Kidney (tissue), 14 donors: ENCODE measurements around the gene RIMKLB. TPM values are rescaled to one million over a fixed set of nuclear protein-coding genes. Genes with fewer than 3 reads are reported as not detected.
A peak's percentile ranks its signal among the peaks of the same experiment; 100 is the strongest.
"Not testable (repeated sequence)": the region's sequence is repeated elsewhere in the genome, so short reads cannot be mapped to it uniquely, and the experiment has no call there.

Source experiments
- DNase-seq, 5 donors: peaks; one replicate each; pipeline ENCODE4 v3.0.0-alpha.2; 2013 to 2020
- FAIRE-seq: peaks from 2 replicates; lab custom pipeline; 2012; peaks lifted over from hg19 to GRCh38; lab: Jason Lieb, UNC
- H3K27ac ChIP-seq, 2 donors: one replicate each; pipeline ENCODE4 v1.7.0; 2013; ENCODE audit warnings: low read depth in 2 of 2, low read length in 2 of 2, inconsistent platforms in 1 of 2
- H3K27me3 ChIP-seq: one replicate; pipeline ENCODE4 v1.7.1; 2013; ENCODE audit warnings: low read length, inconsistent platforms; ENCODE audit not compliant: control insufficient read depth, insufficient read depth
- H3K36me3 ChIP-seq, 3 donors: one replicate each; pipeline versions ENCODE4 v1.7.0 to v1.7.1; 2013; ENCODE audit warnings: low read length in 3 of 3, control low read depth in 1 of 3, inconsistent platforms in 1 of 3; ENCODE audit not compliant: insufficient read depth in 3 of 3, control insufficient read depth in 2 of 3
- H3K4me1 ChIP-seq, 3 donors: one replicate each; pipeline versions ENCODE4 v1.7.0 to v1.7.1; 2013; ENCODE audit warnings: low read length in 3 of 3, inconsistent platforms in 1 of 3, low read depth in 1 of 3; ENCODE audit not compliant: control insufficient read depth in 2 of 3, insufficient read depth in 2 of 3
- H3K4me3 ChIP-seq, 3 donors: one replicate each; pipeline versions ENCODE4 v1.7.0 to v1.8.1; 2013; ENCODE audit warnings: low read length in 3 of 3, control low read depth in 1 of 3, inconsistent platforms in 1 of 3
- H3K9ac ChIP-seq, 3 donors: one replicate each; pipeline versions ENCODE4 v1.7.0 to v1.7.1; 2013; ENCODE audit warnings: low read length in 3 of 3, control low read depth in 1 of 3, inconsistent platforms in 1 of 3
- H3K9me3 ChIP-seq, 3 donors: one replicate each; pipeline versions ENCODE4 v1.7.0 to v1.7.1; 2013; ENCODE audit warnings: low read length in 3 of 3, control low read depth in 1 of 3, inconsistent platforms in 1 of 3; ENCODE audit not compliant: control insufficient read depth in 2 of 3, insufficient read depth in 1 of 3
- intact Hi-C: fragments of 100-400 bp; cut with DNase I; formaldehyde crosslinking; loops from one replicate; pipeline ENCODE4 v1.11.1; 2022
- polyA plus RNA-seq: library from polyadenylated mRNA; stranded (reverse); fragments of 350-450 nt; fragmentation: Illumina TruSeq; extraction: RNeasy Lipid Tissue Mini Kit (QIAGEN cat#74804); gene quantifications from one replicate; pipeline ENCODE4 v1.2.3, GENCODE V29; 2014; ENCODE audit warnings: low read depth, low replicate concordance; ENCODE audit not compliant: insufficient read depth
- total RNA-seq: library from RNA; stranded (reverse); fragmentation: NEBNext Ultra II Directional; extraction: Animal tissue kit (Norgen Biotek cat#: 25700); gene quantifications from one replicate; pipeline ENCODE4 v1.2.1, GENCODE V29; 2021
- TF ChIP-seq, protein P1 (sequence below): IDR thresholded peaks from 3 replicates; pipeline ENCODE4 v1.5.1; 2012; ENCODE audit warnings: mild to moderate bottlenecking, moderate library complexity, borderline replicate concordance; ENCODE audit not compliant: insufficient read depth; ENCODE audit errors: extremely low read depth
- donor health status: control.
- donor health status: control.
- donor health status: control.
- donor health status: control.
- donor health status: control.
- donor health status: DM: yes; HTN: yes; CAD: no.
- donor health status: Normal renal cell carcinoma (clear cell type).

Gene RIMKLB
- total and polyA plus RNA-seq, 2 donors from 2014 or later: 38.0 to 45.5 TPM

- no peak overlapping the region for H3K27ac ChIP-seq
- H3K36me3 ChIP-seq: no peaks in the 10 kb centered on the region
- no peaks in the 10 kb centered on the region for H3K9me3 ChIP-seq
- H3K27me3 ChIP-seq: no peaks in the 10 kb centered on the region
- intact Hi-C loops: no loop called here
- DNase-seq (no peak), FAIRE-seq (no peak)
- H3K4me1 ChIP-seq: no peaks in the 10 kb centered on the region
- H3K4me3 ChIP-seq: no peak overlapping the region
- no peak overlapping the region for H3K9ac ChIP-seq
- TF ChIP-seq, protein P1, sequence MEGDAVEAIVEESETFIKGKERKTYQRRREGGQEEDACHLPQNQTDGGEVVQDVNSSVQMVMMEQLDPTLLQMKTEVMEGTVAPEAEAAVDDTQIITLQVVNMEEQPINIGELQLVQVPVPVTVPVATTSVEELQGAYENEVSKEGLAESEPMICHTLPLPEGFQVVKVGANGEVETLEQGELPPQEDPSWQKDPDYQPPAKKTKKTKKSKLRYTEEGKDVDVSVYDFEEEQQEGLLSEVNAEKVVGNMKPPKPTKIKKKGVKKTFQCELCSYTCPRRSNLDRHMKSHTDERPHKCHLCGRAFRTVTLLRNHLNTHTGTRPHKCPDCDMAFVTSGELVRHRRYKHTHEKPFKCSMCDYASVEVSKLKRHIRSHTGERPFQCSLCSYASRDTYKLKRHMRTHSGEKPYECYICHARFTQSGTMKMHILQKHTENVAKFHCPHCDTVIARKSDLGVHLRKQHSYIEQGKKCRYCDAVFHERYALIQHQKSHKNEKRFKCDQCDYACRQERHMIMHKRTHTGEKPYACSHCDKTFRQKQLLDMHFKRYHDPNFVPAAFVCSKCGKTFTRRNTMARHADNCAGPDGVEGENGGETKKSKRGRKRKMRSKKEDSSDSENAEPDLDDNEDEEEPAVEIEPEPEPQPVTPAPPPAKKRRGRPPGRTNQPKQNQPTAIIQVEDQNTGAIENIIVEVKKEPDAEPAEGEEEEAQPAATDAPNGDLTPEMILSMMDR: no peak
Observed at GRCh38 chr12:8818526-8818925, 120.7 kb downstream of the RIMKLB start.

DNA sequence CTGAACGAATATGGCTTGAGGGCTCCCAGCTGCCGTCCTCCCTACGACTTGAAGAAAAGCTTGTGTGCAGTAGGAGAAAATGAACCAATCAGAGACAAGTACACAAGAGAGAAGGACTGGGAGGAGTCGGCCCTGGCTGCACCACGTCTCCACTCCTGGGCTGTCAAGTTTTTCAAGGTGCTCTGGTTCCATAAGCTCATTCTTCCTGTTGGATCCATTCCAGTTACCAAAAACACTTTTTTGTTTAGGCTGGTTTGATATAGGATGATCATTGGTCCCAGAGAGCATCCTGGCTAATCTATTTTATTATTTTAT, 121.8 kb downstream of the RIMKLB start:
- Histone ChIP-seq H3K27ac (no peak overlapping the region), H3K9ac (no peak overlapping the region), H3K36me3 (no peaks in the 10 kb centered on the region), H3K27me3 (no peaks in the 10 kb centered on the region), H3K4me3 (no peak overlapping the region), H3K4me1 (no peaks in the 10 kb centered on the region), H3K9me3 (no peaks in the 10 kb centered on the region)
- intact Hi-C loops: no loop called here
- TF ChIP-seq, protein P1: no peak
- DNase-seq (peak in 3 of 5 donors; percentile 12 to 42 (median 19)), FAIRE-seq (no peak)

DNA sequence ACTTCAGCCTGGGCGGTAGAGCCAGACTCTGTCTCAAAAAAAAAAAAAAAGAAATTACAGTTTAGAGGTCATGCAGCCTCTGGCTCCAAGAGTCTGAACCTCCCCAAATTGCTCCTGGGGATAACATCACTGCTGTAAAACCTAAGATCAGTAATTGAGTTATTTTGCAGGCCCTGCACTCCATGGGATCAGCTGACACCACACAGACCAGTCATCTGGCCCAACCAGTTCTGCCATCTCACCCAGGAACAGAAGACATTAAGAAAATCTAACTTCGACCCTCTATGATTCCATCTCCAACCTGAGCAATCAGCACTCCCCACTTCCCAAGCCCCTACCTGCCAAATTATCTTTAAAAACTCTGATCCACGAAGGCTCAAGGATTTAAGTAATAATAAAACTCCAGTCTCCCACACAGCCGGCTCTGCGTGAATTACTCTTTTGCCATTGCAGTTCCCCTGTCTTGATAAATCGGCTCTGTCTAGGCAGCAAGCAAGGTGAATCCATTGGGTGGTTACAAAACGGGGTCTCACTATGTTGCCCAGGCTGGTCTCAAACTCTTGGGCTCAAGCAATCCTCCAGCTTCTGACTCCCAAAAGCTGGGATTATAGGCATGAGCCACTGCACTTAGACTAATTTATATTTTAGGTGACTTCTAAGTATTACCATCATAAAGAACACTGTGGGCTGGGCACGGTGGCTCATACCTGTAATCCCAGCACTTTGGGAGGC, 123.1 kb downstream of the RIMKLB start:
- not testable (repeated sequence) for FAIRE-seq, H3K27me3 ChIP-seq, DNase-seq, H3K36me3 ChIP-seq, H3K4me1 ChIP-seq, H3K4me3 ChIP-seq, H3K27ac ChIP-seq, H3K9me3 ChIP-seq, H3K9ac ChIP-seq
- intact Hi-C loops: loop anchor here (10.0 kb wide), 1 partner anchor 136 kb away; no protein-coding TSS in a partner anchor

GRCh38 chr12:8821591-8821990, 123.8 kb downstream of the RIMKLB start:
- Histone ChIP-seq H3K9ac (no peak overlapping the region), H3K27me3 (no peaks in the 10 kb centered on the region), H3K9me3 (no peaks in the 10 kb centered on the region), H3K4me3 (no peak overlapping the region), H3K36me3 (no peaks in the 10 kb centered on the region), H3K4me1 (no peaks in the 10 kb centered on the region), H3K27ac (no peak overlapping the region)
- no peak for FAIRE-seq
- TF ChIP-seq, protein P1: no peak
- DNase-seq: no peak
- intact Hi-C loops: loop anchor here (10.0 kb wide), 1 partner anchor 137 kb away; no protein-coding TSS in a partner anchor
